ENCODE data around the gene GPBAR1.
A peak's percentile ranks its signal among the peaks of the same experiment; 100 is the strongest.
"Not testable (repeated sequence)": the region's sequence is repeated elsewhere in the genome, so short reads cannot be mapped to it uniquely, and the experiment has no call there.

Gene GPBAR1

DNA sequence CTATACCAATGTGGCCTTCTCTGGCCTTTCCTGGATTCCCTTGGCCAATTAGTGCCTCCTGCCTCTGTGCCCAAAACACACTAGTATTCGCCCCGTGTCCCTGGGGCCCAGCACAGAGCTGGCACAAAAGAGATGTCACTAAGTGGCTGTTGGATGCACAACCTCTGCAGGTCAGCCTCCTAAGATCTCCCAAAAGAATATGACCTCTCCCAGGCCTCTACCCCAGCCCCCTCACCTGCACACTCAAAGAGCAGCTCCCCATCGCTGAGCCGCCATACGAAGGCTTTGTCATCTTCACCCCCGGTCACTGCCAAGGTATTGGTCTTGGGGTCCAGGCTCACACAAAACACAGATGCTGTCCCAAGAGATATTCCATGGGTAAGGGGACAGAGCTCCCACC lies 6.4 kb downstream of the GPBAR1 start:
- no peak for DNase-seq (ENCODE audit: low read depth)

DNA sequence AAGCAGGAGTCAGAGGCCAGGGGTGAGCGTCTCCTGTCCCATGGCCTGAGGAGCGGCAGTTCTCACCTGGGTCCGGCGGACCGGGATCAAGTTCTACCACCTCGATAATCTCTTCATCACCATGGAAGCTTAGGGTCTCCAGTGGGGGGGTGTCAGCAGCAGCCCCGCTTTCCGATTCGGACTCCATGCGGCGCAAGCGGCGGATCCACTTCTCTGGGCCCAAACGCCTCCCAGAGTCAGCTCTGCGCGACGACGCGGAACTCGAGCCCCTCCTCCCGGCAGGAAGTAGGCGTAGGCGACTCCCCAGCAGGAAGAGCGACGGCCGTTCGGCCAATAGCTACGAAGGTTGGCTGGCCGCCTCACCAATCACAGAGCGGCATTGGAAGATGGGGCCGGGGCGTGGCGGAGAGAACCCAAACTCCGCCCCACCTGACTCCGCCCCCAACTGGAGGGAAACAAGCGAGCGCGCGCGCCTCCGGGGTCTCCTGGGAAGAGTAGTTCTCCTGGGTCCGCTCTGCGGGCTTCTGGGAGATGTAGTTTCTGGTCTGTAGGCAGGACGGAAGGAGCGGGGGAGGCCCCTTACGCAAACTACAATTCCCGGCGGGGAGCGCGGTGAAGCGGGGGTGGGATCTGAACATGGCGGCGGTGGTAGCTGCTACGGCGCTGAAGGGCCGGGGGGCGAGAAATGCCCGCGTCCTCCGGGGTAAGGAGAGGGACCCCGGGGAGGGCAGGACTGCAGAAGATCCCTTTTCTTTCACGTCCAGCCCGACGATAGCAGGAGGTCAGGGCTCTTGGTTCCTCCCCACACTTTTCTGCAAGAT lies 9.3 kb downstream of the GPBAR1 start, which contains the start of the genes AAMP and PNKD:
AAMP (minus strand) TSS at position 238 of the 821 bp plus-strand sequence; CDS start at position 187, 51 bp downstream.
PNKD (plus strand) TSS at position 620 of the 821 bp plus-strand sequence; CDS start at position 637, 17 bp downstream.
- DNase-seq (ENCODE audit: low read depth): peak; percentile 100

DNA sequence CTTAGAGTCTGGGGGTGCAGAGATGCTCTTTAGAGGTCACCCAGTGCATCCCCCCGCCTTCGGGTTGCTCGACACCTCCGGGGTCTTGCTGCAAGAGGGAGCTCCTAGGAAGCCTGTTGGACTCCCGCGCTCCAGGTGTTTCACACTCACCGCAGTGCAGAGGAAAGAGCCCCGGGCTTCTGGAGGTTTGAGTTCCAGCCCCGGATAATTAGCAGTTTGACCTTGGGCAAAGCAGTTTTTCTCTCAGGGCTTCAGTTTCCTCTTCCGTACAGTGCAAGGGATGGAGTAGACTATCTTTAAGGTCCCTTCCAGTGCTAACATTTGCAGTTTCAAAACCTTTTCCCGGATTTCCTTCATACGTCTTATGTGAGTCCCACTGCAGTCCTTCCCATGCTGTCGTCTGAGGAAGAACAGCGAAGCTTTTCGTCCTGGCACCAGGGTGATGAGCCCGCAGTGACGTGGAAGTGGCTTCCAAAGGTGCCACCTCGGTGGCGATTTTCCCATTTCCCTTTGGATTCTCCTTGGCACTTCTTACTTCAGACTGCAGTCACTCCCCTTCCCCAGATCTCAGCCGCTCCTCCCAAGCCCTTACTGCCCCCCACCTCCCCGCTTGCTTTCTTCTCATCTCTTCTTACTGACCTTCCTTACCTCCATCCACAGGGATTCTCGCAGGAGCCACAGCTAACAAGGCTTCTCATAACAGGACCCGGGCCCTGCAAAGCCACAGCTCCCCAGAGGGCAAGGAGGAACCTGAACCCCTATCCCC lies 10.1 kb downstream of the GPBAR1 start:
- DNase-seq (ENCODE audit: low read depth): no peak

DNA sequence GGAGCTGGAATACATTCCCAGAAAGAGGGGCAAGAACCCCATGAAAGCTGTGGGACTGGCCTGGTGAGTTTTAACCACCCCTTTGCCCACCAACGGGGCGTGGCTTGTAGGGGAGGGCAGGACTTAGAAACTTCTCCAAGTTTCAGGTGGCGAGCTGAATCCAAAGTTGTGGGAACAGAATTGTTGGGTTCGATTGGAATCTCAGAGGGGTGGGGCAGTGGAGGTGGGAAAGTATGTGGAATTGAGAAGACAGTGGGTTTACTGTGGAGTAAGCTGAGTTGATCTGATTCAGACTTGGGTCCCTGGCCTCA lies 10.6 kb downstream of the GPBAR1 start:
- DNase-seq (ENCODE audit: low read depth): no peak

DNA sequence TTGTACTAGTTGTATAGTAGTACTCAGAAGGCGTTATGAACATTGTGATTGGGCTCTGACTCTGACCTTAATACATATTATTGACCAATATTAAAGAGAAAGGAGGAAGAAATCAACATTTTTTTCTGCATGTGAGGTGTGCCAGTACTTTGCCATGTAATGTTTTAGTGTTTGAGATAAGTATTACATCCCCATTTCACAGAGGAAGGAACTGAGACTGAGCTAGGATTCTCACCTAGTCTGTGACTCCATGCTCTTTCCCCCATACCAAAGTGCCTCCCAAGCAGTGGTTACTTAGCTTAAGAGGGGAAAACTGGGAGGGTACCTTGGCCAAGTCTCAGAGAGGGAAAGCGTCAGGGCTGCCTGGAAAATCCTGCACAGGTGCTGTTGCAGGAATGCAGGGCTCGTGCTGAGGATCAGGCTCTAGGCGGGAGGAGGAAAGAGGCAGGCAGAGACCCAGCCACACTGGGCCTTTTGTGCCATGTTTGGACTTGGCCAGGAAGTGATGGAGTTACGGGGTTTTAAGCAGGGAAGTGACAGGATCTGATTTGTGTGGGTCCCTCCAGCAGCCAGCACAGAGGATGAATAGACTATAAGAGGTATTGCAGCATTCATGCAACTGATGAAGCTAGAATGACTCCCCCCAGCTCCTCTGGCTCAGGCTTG lies 11.2 kb downstream of the GPBAR1 start:
- no peak for DNase-seq (ENCODE audit: low read depth)

DNA sequence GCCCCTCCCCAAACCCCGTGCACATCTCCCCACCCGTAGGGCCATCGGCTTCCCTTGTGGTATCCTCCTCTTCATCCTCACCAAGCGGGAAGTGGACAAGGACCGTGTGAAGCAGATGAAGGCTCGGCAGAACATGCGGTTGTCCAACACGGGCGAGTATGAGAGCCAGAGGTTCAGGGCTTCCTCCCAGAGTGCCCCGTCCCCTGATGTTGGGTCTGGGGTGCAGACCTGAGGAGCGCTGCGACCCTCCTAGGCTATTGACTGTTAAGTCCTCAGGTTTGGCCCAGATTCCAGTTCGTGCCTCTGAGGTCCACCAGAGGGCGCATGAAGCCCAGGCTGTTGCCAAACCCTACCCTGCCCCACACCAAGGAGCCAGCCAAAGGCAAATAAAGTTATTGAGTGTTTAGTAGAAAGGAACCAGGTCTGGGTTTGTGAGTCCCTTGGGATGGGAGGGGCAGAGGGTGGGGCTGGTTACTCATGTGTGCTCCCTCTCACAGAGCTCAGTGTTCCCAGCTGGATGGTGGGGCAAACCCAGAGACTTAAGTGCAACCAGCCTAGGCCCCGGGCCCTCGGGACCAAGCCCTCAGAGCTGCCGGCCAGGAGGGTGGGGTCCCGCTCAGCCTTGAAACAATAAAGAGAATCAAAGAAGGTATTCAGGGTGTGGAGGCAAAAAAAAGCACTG lies 11.9 kb downstream of the GPBAR1 start:
- peak; percentile 69 for DNase-seq (ENCODE audit: low read depth)

DNA sequence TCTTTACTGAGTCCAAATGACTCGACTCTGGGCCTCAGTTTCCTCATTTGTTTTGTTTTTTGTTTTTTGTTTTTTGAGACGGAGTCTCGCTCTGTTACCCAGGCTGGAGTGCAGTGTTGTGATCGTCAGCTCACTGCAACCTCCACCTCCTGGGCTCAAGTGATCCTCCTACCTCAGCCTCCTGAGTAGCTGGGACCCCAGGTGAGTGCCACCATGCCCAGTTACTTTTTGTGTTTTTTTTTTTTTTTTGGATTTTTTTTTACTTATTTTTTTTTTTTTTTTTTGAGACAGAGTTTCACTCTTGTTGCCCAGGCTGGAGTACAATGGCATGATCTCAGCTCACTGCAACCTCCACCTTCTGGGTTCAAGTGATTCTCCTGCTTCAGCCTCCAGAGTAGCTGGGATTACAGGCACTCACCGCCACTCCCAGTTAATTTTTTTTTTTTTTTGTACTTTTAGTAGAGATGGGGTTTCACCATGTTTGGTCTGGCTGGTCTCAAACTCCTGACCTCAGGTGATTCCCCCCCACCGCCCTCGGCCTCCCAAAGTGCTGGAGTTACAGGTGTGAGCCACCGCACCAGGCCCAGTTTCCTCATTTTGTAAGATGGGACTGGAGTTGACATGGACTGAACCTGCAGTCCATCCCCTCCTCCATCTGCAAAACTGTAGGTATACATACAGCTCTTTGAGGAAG lies 12.5 kb downstream of the GPBAR1 start:
- not testable (repeated sequence) for DNase-seq (ENCODE audit: low read depth)

DNA sequence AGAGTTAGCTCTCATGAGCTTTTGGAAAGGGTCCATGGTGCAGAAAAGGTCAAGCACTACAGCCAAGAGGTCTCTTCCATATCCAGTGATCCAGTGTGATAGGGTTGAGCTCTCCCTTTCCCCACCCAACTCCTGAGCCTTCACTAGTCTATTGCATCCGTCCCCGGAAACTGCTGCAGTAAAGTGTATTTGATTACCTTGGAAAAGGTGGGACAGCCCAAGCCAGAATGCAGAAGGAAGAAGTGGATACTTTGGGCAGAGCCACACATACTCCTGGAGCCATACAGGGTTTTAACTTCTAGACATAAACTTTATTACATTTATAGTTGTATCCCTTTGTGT lies 13.1 kb downstream of the GPBAR1 start:
- no peak for DNase-seq (ENCODE audit: low read depth)

DNA sequence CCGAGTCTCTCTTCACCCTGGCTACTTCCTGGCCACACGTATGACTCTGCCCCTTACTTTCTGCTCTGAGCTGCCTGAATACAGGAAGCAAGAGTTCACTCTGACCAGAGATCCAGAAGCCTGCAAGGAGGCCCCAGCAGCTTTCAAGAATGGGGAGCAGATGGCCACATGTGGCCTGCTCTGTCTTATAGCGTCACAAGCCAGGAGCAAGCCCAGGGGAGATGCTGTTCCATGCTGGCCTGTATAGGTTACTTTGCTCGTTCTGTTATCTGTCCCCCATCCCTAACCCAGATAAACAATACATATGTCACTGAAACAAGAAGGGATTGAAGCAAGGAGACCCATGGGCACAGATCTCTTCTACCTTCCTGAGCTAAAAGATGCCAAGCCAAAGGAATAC lies 13.8 kb downstream of the GPBAR1 start:
- DNase-seq (ENCODE audit: low read depth): no peak

DNA sequence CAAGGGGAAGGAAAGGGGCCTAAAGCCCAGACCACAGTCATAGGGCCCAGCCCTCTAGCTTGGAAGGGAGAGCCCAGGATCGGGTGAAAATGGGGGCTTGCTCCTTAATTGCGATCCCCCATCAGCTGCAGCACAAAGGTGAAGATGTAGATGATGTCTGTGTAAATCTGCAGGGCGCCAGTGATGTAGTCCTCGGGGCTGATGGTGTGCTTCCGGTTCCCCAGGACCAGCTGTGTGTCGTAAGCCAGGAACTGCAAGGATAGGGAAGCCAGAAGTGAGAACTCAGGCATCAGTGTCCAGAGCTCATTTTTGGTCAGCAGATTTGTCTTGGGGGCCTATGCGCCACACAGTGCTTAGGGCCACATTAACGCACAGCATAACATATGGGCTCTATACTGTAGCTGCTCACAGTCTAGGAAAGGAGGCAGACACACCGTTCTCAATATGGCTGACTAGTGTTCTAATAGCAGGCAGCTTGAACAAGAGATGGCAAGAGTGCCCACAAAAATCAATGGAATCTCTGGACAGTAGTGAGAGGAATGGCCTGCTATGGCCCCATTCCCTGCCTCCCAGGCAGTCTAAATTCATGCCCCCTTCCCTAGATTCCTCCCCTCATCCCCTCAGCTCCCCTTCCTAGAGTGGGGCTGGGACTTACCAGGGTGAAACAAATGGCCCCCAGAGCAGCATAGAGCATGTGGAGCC lies 14.7 kb downstream of the GPBAR1 start:
- no peak for DNase-seq (ENCODE audit: low read depth)

DNA sequence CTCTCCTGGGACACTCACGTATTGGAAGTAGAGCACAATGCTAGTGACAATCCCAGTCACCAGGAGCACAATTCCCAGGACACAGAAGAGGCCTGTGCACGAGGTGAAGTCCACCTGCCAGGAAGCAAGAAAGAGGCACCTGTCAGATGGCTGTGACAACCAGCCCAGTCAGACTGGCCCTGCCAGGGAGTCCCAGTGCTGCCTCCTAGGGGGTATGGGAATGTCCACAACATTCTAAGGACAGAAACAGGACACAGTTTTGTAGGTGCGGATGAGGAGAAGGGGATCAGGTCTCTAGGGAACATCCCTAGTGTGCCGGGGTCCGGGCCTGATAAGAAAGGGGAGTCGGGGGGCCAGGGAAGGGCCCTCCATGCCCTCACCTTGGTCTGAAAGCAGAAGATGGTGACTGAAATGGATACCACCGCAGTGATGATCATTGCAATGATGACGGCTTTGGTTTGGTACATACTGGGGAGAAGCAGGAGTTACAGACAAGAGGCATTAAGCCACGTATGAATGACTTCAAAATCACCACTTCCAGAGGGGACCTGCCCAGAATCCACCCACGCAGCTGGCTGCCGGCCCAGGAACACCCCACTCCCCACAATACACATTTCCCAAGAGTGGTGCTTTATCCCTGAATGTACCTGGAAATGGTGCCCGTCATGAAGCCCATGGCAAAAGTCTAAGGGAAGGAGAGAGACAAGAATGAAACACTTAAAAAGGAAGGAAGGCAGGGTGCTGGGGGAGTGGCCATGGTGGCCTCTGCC lies 16.4 kb downstream of the GPBAR1 start:
- DNase-seq (ENCODE audit: low read depth): no peak

DNA sequence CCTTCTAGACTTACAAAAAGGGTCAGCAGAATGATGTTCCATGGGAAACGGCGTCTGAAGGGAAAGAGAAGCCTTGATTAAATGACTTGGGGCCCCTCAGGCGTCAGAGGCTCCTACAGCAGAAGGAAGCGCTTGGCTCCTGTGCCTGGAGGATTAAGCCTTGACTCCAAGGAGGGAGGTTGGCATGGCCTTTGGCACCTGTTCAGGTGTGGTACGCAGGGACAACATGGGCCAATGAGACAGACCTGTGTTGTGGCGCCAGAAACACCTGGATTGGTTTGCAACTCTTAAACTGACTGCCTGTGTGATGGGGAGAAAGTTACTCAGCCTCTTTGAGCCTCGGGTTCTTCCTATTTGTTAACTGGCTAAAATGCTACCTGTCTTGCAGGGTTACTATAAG lies 17.1 kb downstream of the GPBAR1 start:
- no peak for DNase-seq (ENCODE audit: low read depth)

DNA sequence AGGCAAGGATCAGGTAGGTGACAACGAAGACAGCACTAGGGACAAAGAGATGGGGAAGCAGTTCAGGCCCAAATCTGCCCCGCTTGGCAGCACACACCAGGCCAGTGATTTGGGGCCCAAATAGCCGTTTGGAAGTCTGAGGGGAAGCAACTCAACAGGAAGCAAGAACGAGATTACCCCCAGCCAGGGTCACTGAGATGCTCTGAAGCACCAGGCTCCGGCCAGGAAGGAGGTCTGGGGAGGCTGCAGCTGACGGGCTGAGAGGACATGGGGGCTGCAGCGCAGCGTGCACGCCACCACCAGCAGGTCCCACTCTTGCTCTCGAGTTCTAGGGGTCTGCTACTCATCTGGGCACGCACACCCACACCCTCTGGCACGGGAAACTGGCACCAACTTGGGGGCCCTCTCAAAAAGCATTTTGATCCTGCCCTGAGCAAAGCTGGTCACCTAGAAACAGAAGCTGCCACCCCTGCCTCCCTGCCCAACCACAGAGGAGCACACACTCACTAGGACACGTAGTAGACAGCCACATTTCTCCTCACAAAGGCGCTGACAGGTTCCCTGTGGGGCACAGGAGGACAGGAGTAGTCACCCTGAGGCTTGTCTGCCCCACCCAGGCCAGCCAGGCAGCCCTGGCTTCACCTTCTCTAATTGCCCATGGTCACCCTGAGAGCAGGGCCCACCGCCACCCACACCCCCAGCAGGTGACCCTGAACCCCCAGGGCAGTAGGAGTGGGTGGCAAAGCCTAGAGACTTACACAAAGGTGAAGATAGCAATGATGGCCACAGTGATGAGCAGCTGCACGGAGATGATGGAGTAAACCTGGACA lies 17.9 kb downstream of the GPBAR1 start:
- no peak for DNase-seq (ENCODE audit: low read depth)

DNA sequence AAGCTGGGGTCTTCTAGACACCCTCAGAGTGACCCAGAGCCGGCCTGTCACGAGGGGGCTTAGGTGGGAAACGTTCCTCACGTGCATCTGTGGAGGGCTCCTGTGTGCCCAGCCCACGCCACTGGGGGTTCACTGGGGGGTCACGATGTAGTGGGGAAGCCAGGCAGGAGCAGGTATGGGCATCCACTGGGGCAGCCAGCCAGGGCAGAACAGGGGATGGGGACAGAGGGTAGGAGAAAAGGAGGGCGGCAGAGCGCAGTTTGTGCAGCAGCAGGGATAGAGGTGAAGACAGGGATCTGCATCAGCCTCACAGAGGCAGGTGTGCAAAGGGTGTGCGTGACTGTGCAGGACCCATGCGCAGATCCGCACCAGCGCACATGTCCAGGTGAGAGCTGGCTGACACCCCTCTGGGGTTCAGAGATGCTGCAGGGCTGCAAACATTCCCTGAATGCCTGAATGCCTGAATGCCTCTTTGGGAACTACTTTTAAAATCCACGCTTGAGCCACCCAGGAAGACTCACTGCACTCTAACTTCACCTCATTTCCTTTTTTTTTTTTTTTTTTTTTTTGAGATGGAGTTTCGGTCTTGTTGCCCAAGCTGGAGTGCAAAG lies 19.6 kb downstream of the GPBAR1 start:
- no peak for DNase-seq (ENCODE audit: low read depth)

DNA sequence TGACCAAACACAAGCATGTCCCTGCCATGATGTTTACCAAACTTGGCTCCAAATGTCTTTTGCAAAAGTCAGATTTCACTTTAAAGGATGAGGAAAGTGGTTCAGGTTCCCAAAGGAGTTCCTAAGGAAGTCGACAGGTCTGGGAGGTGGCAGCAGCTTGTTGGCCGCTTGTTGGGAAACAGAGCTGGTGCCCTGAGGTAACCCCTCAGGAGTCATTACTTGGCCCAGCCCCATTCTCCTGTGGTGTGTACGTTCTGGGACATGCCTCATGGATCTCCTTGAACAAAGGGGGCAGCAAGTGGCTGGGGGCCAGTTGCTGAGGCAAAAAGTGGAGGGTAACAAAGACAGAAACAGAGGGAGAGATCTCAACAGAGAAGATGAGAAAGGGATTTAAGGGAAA lies 20.6 kb downstream of the GPBAR1 start:
- DNase-seq (ENCODE audit: low read depth): no peak

DNA sequence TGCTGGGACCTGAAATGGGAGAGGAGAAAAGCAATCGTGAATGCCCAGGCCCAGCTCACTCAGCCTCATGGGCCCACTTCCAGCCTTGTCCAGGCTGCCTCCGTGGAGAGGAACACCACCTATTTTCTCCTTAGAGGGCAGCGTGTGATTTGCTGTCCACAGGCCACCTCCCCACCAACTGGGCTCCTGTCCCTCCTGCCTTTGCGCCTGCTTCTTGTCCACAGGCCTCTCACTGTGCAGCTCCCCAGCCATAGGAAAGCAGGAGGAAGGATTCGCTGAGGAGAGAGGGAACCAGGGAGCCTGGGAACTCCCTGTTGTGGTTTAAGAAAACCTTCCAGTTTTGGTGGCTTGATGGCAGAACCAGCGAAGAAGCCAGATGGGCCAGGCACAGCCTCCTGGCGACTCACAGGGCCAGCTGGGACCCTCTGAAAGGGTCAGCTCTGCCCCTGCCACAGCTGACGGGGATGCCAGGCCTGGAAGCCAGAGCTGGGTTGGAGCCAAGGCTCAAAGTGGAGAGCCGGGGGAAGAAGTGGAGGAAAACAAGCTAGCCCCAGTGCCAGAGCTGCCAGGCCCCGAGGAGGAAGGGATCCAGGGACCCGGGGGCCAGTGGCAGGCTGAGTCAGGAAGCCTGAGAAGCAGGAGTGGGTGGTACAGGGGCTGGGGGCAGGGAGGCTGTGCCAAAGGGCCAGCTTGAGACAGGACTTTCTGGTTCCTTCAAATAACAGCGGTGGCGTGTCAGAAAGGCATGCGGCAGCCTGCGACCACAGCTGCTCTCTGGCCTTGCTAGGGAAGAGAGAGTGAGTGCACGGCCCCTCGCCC lies 21.6 kb downstream of the GPBAR1 start:
- DNase-seq (ENCODE audit: low read depth): no peak

DNA sequence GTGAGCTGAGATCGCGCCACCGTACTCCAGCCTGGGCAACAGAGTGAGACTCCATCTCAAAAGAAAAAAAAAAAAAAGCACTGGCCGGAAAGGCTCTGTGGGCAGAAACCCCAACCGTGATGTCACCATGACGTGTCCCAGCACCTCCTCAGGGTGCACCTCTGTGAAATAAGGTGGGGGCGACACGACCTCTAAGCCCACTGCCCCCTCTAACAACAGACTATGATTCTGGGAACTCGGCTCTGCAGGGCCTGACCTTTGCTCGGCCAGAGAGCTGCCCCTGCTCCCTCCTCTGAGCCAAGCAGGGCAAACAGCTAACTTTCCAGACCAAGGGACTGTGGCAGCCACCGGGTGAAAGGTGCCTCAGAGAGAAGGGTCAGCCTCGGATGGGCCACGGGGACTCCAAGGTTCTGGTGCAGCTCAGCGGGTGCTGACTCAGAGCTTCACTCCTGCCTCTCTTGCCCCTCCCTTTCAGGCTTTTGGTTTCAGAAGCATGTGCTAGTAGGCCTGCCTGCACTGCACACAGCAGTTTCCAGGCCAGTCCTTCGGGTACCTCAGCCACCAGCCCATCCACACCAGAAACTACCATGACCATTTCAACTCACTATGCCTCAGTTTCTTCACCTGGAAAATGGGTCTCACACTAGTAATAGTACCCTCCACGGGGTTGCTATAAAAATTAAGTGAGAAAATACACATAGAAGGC lies 23.4 kb downstream of the GPBAR1 start:
- DNase-seq (ENCODE audit: low read depth): peak; percentile 40

Data from activated T-helper 1 cell treated with Interleukin-2 at 50 U/mL for 16 hours (primary cell).